Cardiac muscle cell (in vitro differentiated cells and primary cell): ENCODE measurements around the gene PPP1R14D. TPM values are rescaled to one million over a fixed set of nuclear protein-coding genes. Genes with fewer than 3 reads are reported as not detected.

Experiments
- DNase-seq, 2 donors: peaks; one replicate each; pipeline versions ENCODE4 v3.0.0 to v3.0.0-alpha.2; 2010 to 2017; ENCODE audit warnings: low read depth in 1 of 2, low spot score in 1 of 2
- H3K27ac ChIP-seq: fragments of 200-600 bp; sonication (generic); 2 replicates; pipeline ENCODE4 v1.5.1; 2016
- H3K27me3 ChIP-seq: fragments of 200-600 bp; sonication (generic); 2 replicates; pipeline ENCODE4 v1.6.0; 2016; ENCODE audit warnings: control low read depth
- H3K36me3 ChIP-seq: fragments of 200-600 bp; sonication (generic); 2 replicates; pipeline ENCODE4 v1.5.1; 2016; ENCODE audit warnings: control low read depth
- H3K4me1 ChIP-seq: fragments of 200-600 bp; sonication (generic); 2 replicates; pipeline ENCODE4 v1.8.1; 2017; ENCODE audit warnings: low read depth, mild to moderate bottlenecking, mixed run types
- H3K4me3 ChIP-seq: fragments of 200-600 bp; sonication (generic); 2 replicates; pipeline ENCODE4 v1.5.1; 2016; ENCODE audit warnings: mild to moderate bottlenecking
- H3K9me3 ChIP-seq: fragments of 200-600 bp; sonication (generic); 2 replicates; pipeline ENCODE4 v1.5.1; 2017; ENCODE audit warnings: low read depth, mild to moderate bottlenecking, control low read depth
- CTCF ChIP-seq: IDR thresholded peaks from 2 replicates; pipeline ENCODE4 v1.5.1; 2012; ENCODE audit warnings: low read depth, mild to moderate bottlenecking, low read length
- polyA plus RNA-seq: library from polyadenylated mRNA; unstranded; fragments of >200 nt; fragmentation: Nextera tagmentation; extraction: Ambion mirVana; gene quantifications from 2 replicates; pipeline ENCODE4 v1.2.1, GENCODE V29; 2016
- total RNA-seq: library from RNA; depleted of rRNA; stranded (reverse); fragments of >200 nt; gene quantifications from 2 replicates; pipeline ENCODE4 v1.2.3, GENCODE V29; 2016

PPP1R14D gene
- total and polyA plus RNA-seq, 2 experiments from 2014 or later = not detected

- DNase-seq = no peak
- H3K4me1 ChIP-seq = no peaks in the 10 kb centered on the region
- no peak for TF ChIP-seq CTCF
Measured at GRCh38 chr15:40796512-40796911, 32.0 kb downstream of the PPP1R14D start.

GRCh38 chr15:40796041-40796440 lies 32.5 kb downstream of the PPP1R14D start:
- H3K4me1 ChIP-seq = no peaks in the 10 kb centered on the region
- H3K36me3 ChIP-seq = no peaks in the 10 kb centered on the region
- no peaks in the 10 kb centered on the region for H3K27me3 ChIP-seq
- no peak for DNase-seq
- no peak overlapping the region for H3K27ac ChIP-seq
- no peak for TF ChIP-seq CTCF
- no peak overlapping the region for H3K4me3 ChIP-seq
- H3K9me3 ChIP-seq = no peaks in the 10 kb centered on the region

More at GRCh38 chr15:40796512-40796911, 32.0 kb downstream of the PPP1R14D start:
- H3K4me3 ChIP-seq = no peak overlapping the region
- no peaks in the 10 kb centered on the region for H3K36me3 ChIP-seq
- H3K27me3 ChIP-seq = no peaks in the 10 kb centered on the region
- no peaks in the 10 kb centered on the region for H3K9me3 ChIP-seq
- no peak overlapping the region for H3K27ac ChIP-seq

- TF ChIP-seq CTCF = no peak
- peak in 1 of 2 donors; percentile 95 for DNase-seq
- no peak overlapping the region for H3K4me3 ChIP-seq
- H3K9me3 ChIP-seq = no peaks in the 10 kb centered on the region
- H3K36me3 ChIP-seq = no peaks in the 10 kb centered on the region
- no peak overlapping the region for H3K27ac ChIP-seq
- H3K4me1 ChIP-seq = no peaks in the 10 kb centered on the region
- no peaks in the 10 kb centered on the region for H3K27me3 ChIP-seq
Measured at GRCh38 chr15:40793216-40793989, 35.1 kb downstream of the PPP1R14D start.

GRCh38 chr15:40792394-40792793 lies 36.1 kb downstream of the PPP1R14D start:
- DNase-seq = no peak
- no peak overlapping the region for H3K4me3 ChIP-seq
- H3K27me3 ChIP-seq = no peaks in the 10 kb centered on the region
- no peak for TF ChIP-seq CTCF
- H3K4me1 ChIP-seq = no peaks in the 10 kb centered on the region
- no peak overlapping the region for H3K27ac ChIP-seq
- no peaks in the 10 kb centered on the region for H3K36me3 ChIP-seq
- no peaks in the 10 kb centered on the region for H3K9me3 ChIP-seq

GRCh38 chr15:40790718-40791117 lies 37.8 kb downstream of the PPP1R14D start:
- no peaks in the 10 kb centered on the region for H3K27me3 ChIP-seq
- H3K4me3 ChIP-seq = no peak overlapping the region
- no peaks in the 10 kb centered on the region for H3K9me3 ChIP-seq
- DNase-seq = peak in 1 of 2 donors; percentile 10
- H3K4me1 ChIP-seq = no peaks in the 10 kb centered on the region
- no peak for TF ChIP-seq CTCF
- H3K36me3 ChIP-seq = no peaks in the 10 kb centered on the region
- no peak overlapping the region for H3K27ac ChIP-seq
